Transverse colon (tissue), 4 donors: Measurements from ENCODE around the gene PJA2.

Source experiments
- EP300 ChIP-seq: sonication (generic); formaldehyde crosslinking; IDR thresholded peaks from one replicate; pipeline ENCODE4 v1.6.1; 2017; ENCODE audit warnings: antibody characterized with exemption, low read depth
- POLR2A ChIP-seq: fragments of 450-650 bp; IDR thresholded peaks from one replicate; pipeline ENCODE4 v1.6.1; 2016; ENCODE audit warnings: antibody characterized with exemption, mild to moderate bottlenecking, moderate library complexity
- POLR2AphosphoS5 ChIP-seq, 3 donors: sonication (generic); formaldehyde crosslinking; IDR thresholded peaks; one replicate each; pipeline ENCODE4 v1.6.1; 2016; ENCODE audit warnings: antibody characterized with exemption in 3 of 3
- TF ChIP-seq, protein P1 (sequence below), 5 experiments: fragments of 200-600 bp in 3 of 5; fragments of 450-650 bp in 2 of 5; sonication (generic) in 3 of 5; IDR thresholded peaks; 1 replicate in 2 of 5; 2 replicates in 3 of 5; pipeline ENCODE4 v1.5.1; 2016 to 2017; ENCODE audit warnings: antibody characterized with exemption in 5 of 5, inconsistent platforms in 3 of 5, mild to moderate bottlenecking in 2 of 5, moderate library complexity in 1 of 5

DNA sequence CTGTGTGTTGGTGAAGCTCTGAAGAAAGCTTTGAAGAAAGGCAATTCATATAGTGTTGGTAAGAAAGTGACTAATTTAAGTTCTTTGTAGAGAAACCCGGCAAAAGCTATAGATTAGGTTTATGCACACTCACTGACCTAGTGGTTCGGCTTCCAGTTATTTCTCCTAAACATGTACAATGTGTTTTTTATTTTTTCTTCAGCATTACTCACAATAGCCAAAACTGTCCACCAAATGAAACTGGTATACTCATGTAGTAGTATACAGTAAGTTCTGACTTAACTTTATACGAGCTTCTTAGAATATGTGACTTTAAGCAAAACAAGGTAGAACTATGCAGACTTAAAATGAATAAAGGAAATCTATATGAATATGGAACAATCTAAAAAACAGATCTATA, 44.8 kb downstream of the PJA2 start:
- TF ChIP-seq, protein P1, sequence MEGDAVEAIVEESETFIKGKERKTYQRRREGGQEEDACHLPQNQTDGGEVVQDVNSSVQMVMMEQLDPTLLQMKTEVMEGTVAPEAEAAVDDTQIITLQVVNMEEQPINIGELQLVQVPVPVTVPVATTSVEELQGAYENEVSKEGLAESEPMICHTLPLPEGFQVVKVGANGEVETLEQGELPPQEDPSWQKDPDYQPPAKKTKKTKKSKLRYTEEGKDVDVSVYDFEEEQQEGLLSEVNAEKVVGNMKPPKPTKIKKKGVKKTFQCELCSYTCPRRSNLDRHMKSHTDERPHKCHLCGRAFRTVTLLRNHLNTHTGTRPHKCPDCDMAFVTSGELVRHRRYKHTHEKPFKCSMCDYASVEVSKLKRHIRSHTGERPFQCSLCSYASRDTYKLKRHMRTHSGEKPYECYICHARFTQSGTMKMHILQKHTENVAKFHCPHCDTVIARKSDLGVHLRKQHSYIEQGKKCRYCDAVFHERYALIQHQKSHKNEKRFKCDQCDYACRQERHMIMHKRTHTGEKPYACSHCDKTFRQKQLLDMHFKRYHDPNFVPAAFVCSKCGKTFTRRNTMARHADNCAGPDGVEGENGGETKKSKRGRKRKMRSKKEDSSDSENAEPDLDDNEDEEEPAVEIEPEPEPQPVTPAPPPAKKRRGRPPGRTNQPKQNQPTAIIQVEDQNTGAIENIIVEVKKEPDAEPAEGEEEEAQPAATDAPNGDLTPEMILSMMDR (IDR thresholded peaks at IDR 0.05), result no peak
- no peak for TF ChIP-seq EP300
- TF ChIP-seq POLR2AphosphoS5 (IDR thresholded peaks at IDR 0.05), result no peak
- no peak for TF ChIP-seq POLR2A
